ENCODE data around the gene PLOD3. TPM values are rescaled to one million over a fixed set of nuclear protein-coding genes. Genes with fewer than 3 reads are reported as not detected.

PLOD3 gene
- total and polyA plus RNA-seq, 2 of the 8 experiments (the other 6 are each of a cell fraction or from before 2014, with no cell fraction given), result 28.4 to 47.2 TPM

DNA sequence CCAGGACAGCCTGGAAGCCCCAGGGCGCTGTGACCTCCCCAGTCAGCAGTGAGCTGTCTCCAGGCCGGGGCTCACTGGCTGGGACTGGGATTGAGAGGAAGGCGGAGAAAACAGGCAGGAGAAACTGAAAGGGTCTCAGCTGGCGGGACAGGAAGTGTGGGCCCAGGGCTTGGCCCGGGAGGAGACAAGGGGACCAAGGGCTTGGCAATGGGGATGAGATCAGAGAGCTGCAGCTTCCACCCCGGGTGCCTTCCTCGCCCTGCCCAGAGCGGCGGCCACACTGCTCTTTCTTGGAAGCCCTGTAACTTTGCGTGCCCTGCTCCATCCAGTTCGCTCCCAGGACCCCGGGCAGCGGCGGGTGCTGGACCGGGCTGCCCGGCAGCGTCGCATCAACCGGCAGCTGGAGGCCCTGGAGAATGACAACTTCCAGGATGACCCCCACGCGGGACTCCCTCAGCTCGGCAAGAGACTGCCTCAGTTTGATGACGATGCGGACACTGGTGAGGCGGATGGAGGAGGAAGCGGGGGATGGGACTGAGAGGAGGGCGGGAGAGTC, 5.0 kb upstream of the PLOD3 start (continued):
- TF ChIP-seq, protein P1, sequence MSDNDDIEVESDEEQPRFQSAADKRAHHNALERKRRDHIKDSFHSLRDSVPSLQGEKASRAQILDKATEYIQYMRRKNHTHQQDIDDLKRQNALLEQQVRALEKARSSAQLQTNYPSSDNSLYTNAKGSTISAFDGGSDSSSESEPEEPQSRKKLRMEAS (IDR thresholded peaks at IDR 0.05), result no peak
- TF ChIP-seq POLR2AphosphoS5 (IDR thresholded peaks at IDR 0.05; ENCODE audit: low read depth, low read length) (no peak), SAP30 (IDR thresholded peaks at IDR 0.05; ENCODE audit: insufficient read depth, insufficient replicate concordance, low read length) (no peak), ZNF274 (IDR thresholded peaks at IDR 0.05; ENCODE audit: borderline replicate concordance, extremely low read depth, low read length) (no peak), CHD7 (IDR thresholded peaks at IDR 0.05; ENCODE audit: insufficient replicate concordance, low read length) (no peak)
